ENCODE data around the gene ERI3.
A peak's percentile ranks its signal among the peaks of the same experiment; 100 is the strongest.

The ERI3 gene

DNA sequence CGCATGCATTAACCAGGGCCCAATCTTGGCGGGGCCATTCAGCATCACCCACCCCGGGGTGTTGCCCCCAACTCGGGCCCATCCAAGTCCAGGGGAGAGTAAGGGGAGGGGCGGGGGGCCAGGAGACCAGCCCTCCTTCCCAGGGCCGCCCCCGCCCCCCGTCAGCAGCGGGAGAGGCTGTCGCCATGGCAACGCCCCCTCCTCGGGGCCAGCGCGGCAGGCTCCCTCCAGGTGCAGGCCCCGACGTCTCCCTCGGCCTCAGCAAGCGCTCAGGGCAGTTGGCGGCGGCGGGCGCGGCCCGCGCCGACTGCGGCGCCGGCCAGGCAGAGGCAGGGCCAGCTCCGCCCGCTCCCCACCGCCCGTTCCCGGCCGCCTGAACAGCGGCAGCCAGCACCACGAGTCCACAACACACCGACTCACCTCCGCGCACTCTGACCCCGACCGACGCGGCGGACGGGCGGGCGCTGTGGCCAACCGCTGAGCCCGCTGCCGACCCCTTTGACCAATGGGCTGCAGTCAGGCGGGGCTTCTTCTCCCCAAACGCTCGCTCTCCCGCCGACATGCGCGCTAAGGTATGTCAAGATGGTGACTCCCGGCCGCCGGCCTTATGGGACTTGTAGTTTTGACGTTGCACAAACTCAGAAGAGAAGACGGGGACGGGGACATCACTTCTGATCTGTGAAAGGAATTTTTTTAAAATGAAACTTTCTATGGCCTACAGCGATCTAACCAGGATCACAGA lies at the start of gene ERI3:
TSS of gene ERI3 (minus strand) at position 418 of the 742 bp plus-strand sequence. CDS start at position 187, 231 bp downstream.
- peak; percentile 97 for DNase-seq

- DNase-seq, result no peak
Observed at GRCh38 chr1:44401256-44402228, 46.5 kb upstream of the ERI3 start.

- no peak for DNase-seq
Observed at GRCh38 chr1:44390277-44390676, 35.2 kb upstream of the ERI3 start.

DNA sequence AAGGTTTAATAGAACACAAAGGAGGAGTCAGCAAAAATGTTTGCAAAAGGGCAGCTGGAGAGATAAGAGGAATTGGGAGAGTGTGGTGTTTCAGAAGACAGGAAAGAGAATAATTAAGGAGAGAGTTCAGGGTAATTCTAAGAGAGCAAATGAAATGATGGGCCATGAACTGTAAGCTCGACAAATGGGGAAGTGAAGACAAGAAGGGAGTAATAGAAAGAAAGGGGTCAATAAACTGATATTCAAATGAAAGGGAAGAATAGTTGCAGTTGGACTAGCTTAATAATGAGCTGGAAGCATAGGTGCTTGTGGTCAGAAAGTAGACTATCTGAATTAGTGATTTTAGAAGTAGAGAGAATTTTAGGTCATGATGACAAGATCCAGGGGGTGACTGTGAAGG lies 34.4 kb upstream of the ERI3 start:
- no peak for DNase-seq

DNA sequence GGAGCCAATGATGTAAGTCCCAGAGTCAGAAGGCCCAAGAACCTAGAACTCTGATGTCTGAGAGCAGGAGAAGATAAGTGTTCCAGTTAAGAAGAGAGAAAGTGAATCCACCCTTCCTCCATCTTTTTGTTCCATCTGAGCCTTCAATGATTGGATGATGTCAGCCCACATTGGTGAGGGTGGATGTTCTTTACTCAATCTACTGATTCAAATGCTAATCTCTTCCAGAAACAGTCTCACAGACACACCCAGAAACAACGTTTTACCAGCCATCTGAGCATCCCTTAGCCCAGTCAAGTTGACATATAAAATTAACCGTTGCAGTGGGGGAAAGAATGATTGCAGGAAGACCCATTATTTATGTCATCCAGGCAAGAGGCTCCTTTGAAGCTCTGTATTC lies 33.5 kb upstream of the ERI3 start:
- DNase-seq, result no peak

GRCh38 chr1:44380666-44381177 lies 25.7 kb upstream of the ERI3 start:
- no peak for DNase-seq

- DNase-seq, result no peak
Observed at GRCh38 chr1:44377925-44378784, 23.1 kb upstream of the ERI3 start.

- no peak for DNase-seq
Observed at GRCh38 chr1:44375547-44375946, 20.5 kb upstream of the ERI3 start.

DNA sequence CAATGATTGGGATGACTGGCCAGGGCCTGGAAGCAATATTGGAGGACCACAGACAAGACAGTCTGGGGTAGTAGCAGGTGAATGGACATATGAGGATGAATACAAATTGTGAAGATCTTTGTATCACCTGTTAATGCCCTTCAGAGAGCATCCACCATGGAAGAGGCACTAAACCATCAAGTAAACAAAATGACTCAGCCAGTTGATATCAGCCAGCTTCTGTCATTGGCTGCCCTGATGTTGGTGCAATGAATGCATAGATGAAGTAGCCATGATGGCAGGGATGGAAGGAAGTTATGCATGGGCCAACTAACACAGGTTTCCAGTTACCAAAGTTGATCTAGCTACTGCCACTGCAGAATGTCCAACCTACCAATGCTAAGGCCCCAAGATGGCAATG lies 16.1 kb upstream of the ERI3 start:
- DNase-seq, result no peak

- no peak for DNase-seq
Observed at GRCh38 chr1:44368471-44369151, 13.6 kb upstream of the ERI3 start.

- DNase-seq, result no peak
Observed at GRCh38 chr1:44367944-44368343, 12.9 kb upstream of the ERI3 start.

DNA sequence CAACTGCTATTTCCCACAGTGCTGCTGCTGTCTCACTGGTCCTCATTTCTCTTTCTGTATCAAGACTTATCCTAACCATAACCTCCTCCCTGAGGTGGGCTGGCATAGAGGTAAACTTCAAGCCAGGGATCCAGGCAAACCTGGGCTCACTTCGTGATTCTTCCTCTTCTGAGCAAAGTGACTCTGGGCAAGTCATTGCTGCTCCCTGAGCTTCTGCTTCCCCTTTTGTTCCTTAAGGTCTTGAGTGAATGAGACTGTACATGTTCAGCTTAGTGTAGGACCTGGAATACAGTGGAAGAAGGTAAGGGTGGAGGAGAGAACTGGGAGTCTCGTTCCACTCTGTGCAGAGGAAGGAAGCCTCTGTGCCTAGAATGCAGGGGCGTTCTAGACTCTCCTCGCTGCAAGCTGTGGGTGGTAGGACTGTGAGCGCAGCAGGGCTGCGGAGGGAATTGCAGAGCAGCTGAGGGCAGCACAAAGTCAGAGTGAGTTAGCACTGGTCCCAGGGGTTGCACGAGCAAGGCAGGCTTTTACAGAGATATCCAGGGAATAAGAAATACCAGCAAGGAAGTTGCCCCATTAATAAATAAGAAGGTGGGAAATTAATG lies 11.4 kb upstream of the ERI3 start:
- DNase-seq, result no peak

DNA sequence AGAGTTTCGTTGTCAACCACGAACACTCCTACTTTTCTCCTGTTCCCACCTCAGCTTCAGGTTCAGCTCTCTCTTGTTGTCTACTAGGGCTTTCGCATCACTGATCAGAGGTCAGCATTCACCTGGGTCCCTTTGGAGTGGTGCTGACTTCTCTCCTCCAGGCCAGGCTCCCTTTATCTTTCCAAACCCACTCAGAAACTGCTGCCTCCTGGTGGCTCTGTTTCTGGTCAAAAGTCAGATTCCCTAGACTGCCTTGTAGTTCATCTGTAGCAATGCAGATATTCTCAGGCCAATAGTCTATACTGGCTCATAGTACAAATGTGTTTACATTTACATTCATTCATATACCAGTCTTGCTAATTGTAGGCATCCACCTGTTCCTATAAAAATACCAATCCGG lies 6.4 kb upstream of the ERI3 start:
- DNase-seq, result no peak

DNA sequence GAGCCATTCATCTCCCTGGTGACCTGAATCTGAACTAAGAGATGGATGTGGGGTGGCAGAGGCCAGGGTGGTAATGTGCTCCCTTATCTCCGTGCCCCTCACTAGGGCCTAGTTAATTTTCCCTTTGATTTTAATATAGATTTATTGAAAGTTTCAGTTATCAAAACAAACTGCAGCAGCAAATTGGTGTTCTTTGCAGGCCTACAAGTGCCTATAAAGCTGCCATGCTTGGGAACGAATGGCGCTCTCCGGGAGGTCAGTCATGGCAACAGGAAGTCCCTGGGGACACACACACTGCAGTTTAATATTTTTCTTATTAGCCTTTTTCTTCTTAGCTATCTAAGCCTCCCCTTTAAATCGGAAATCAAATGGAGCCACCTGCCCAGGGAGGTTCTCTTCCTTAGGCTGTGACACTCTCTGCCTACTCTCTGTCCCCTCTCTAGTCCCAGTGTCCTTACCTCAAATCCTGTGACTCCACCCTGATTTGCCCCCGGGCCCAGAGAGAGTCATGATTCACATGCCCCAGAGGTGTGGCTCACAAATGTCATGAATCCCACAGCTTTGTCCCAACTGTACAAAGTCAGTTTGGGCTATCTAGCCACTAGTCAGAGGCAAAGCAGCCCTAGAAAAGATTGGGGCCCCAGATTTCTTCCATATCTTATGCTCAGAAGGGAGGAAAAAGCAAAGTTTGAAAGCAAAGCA lies 4.3 kb upstream of the ERI3 start:
- DNase-seq, result no peak

DNA sequence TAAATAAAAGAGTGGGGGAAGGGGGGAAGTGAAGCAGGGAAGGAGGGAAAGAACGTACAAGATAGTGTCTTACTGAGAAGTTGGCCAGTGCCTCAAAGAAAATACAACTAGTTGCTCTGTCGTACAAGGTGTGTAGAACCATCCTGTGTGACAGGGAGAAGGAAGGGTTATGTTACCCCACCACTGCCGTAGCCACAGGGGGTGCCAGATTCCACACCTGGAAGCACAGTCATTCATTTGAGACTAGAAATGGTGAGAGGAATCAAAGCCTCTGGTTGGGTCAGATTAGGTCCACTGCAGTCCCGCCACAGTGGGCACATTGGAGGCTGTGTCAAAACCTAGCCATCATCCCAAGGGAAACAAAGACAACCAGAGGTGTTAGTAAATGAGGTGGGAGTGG lies 2.7 kb upstream of the ERI3 start:
- DNase-seq, result no peak

DNA sequence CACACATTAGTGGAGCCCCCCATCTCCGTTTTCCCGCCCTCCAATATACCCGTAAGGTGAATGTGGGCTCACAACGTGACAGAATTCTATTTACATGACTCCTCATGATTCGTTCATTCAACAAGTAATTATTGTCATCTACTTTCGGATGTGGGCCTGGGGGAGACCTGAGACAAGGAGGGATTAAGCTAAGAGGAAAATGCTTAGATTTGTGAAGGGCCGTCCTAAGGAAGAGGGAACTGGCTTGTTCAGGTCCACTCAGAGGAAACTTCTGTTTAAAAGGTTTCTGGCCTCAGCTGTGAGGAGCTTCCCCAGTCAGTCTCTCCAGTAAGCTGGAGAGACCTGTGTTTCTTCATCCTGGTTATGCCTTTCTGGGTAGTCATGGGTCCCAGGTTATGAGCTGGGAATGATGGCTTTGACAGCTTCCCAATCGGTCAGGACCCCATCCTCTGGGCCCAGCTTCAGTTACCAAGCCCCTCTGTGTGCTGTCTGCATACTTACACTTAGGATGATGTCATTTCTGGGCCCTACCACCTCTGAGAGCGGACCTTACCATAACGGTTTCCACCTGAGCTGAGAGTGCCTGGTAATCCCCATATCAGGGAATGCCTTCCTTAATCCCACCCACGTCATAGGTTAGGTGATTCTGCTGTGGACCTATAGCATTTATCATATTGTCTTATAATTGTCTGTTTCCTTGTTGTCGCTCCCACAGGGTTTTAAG lies 687 bp upstream of the ERI3 start:
- no peak for DNase-seq

GRCh38 chr1:44354268-44354839 lies 703 bp downstream of the ERI3 start:
- DNase-seq, result no peak

DNA sequence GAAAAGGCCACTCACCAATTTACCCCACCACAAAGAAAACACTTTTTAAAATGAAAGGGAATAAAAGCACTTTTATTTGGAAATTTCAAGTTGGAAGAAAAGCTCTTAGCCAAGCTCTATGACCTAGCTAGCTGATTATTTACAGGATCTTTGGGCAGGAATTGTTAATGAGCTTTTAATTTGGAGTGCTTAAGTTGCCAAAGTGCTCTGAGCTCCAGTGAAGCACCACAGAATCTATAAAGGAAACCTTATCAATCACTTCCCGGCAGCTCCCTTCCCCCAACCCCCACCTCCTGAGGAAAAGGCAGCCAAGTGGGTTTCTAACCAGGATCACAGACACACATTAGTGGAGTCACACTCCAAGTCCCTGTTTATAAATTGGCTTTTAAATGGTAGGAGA lies 1.5 kb downstream of the ERI3 start:
- no peak for DNase-seq

DNA sequence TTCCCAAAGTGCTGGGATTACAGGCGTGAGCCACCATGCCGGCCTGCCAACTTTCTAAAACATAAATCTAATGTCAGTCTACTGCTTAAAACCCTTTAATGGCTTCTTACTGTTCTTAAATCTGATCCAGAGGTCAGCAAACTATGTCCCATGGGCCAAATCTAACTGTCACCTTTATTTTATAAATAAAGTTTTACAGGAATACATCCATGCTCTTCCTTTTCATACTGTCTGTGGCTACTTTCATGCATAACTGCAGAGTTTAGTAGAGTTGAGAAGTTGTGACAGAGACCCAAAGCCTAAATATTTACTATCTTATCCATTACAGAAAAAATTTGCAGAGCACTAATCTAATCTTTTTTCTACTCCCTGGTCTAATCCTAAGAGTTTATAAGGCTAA lies 3.8 kb downstream of the ERI3 start:
- DNase-seq, result no peak

DNA sequence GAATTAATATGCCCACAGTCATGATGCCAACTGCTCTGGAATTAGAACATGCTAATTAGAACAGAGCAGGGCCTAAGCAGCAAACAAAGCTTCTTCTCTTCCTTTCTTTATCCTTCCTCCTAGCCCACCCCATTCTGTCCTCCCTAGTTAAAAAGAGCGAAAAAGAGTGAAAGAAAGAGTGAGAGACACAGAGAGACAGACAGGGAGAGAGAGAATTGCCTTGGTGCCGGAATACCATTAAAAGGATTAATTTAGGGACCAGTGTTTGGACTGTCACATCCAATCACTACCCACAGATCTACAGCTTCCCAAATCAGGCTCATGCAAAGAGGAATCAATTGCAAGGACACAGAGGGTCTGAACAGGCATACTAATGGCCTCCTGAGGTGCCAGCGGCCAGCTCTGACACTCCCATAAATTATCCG lies 7.0 kb downstream of the ERI3 start:
- no peak for DNase-seq
